Activated gamma-delta T cell treated with anti-CD3 and anti-CD28 coated beads, Interleukin-2, amount 50 U/mL, for 16 hours (primary cell): ENCODE measurements around the gene TMEM205.

ENCODE experiments used
- DNase-seq: peaks from one replicate; pipeline ENCODE4 v3.0.0-alpha.2; 2020; ENCODE audit warnings: low read depth

The TMEM205 gene

GRCh38 chr19:11299946-11300810, 45.9 kb downstream of the TMEM205 start:
- DNase-seq: no peak

GRCh38 chr19:11296264-11296663, 49.8 kb downstream of the TMEM205 start:
- DNase-seq: no peak

GRCh38 chr19:11295665-11296245, 50.3 kb downstream of the TMEM205 start, which contains the start of gene TSPAN16:
Gene TSPAN16 (plus strand): TSS chr19:11296160. CDS start chr19:11296298, 138 bp downstream.
- no peak for DNase-seq

GRCh38 chr19:11295180-11295579, 50.9 kb downstream of the TMEM205 start:
- DNase-seq: no peak

- peak; percentile 66 for DNase-seq
Observed at GRCh38 chr19:11293433-11294389, 52.4 kb downstream of the TMEM205 start.
